AG09319 (cell line): ENCODE results near the gene AADACL4.

Source experiments
- DNase-seq: peaks from one replicate; pipeline ENCODE4 v3.0.0-alpha.2; 2010; ENCODE audit warnings: low read depth; ENCODE audit errors: extremely low read depth
- TF ChIP-seq, protein P1 (sequence below): IDR thresholded peaks from 2 replicates; pipeline ENCODE4 v1.5.1; 2011; ENCODE audit warnings: low read depth, mild to moderate bottlenecking, inconsistent platforms, low read length, moderate library complexity

Gene AADACL4

DNA sequence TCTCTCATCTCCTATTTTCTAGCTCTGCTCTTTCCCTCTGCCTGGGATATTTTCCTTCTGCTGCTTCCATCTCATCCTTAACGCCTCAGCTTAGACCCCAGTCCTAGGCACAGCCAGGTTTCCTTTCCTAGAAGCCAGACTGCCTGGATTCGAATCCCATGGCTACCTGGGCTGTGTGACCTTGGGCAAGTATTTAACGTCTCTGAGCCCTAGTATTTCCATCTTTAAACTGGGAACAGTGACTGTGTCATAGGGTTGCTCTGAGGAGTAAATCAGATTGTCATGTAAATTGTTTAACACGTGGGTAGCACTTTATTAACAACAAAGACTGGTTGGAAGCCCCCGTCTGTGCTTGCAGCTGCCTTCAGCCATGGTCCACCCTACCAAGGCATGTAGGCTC, 44.2 kb upstream of the AADACL4 start:
- TF ChIP-seq, protein P1, sequence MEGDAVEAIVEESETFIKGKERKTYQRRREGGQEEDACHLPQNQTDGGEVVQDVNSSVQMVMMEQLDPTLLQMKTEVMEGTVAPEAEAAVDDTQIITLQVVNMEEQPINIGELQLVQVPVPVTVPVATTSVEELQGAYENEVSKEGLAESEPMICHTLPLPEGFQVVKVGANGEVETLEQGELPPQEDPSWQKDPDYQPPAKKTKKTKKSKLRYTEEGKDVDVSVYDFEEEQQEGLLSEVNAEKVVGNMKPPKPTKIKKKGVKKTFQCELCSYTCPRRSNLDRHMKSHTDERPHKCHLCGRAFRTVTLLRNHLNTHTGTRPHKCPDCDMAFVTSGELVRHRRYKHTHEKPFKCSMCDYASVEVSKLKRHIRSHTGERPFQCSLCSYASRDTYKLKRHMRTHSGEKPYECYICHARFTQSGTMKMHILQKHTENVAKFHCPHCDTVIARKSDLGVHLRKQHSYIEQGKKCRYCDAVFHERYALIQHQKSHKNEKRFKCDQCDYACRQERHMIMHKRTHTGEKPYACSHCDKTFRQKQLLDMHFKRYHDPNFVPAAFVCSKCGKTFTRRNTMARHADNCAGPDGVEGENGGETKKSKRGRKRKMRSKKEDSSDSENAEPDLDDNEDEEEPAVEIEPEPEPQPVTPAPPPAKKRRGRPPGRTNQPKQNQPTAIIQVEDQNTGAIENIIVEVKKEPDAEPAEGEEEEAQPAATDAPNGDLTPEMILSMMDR = no peak
- DNase-seq = no peak

DNA sequence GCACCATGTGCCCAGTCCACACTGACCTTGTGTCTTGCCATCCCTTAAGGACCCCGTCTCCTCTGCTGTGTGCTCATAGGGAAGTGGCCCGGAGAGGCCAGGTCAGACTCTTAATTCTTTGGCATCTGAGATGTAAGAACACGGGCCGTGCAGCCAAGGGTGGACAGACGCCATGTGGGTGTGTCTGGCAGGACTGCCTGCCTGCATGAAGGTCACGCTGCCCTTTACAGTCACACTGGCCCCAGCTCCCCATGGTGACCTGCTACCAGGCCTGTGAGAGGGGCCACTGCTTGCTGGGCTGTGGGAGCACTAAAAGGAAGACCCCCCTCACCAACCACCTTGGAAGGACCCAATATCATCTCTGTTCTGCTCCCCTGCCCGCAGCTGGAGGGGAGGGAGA, 43.5 kb upstream of the AADACL4 start:
- DNase-seq = no peak
- TF ChIP-seq, protein P1 = no peak

DNA sequence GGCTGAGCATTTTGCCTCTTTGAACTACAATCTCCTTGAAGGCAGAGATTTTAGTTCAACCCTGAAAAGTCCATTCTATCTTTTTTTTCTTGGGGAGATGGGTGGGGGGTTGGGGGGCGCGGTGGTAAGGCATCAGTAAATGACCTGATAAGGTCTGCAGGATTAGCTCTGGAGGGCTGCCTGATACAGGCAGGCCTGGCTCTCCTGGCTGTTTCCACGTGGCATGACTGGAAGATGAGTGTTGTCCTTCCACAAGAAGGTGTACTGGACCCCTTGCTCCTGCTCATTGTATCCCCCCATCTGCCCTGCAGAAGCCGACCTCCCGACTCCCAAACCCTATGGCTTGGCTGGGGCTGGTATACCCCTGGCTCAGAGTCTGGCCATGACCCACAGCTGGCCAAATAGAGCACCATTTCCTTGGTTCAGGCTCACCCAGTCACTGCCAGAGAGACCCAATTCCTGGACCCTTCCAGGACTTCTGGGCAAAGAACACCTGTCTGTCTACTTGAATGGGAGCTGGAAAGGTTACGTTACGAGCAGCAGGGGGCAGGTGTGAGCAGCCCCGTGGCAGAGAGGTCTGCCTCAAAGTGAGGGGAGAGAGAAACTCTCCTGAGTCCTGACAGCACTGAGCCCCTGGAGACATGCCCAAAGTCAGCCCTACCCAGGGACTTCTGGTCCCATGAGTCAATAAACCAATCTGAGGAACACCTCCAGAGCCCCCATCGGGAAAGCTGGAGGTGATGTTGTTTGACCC, 42.8 kb upstream of the AADACL4 start:
- DNase-seq = no peak
- TF ChIP-seq, protein P1 = peak; percentile 11

DNA sequence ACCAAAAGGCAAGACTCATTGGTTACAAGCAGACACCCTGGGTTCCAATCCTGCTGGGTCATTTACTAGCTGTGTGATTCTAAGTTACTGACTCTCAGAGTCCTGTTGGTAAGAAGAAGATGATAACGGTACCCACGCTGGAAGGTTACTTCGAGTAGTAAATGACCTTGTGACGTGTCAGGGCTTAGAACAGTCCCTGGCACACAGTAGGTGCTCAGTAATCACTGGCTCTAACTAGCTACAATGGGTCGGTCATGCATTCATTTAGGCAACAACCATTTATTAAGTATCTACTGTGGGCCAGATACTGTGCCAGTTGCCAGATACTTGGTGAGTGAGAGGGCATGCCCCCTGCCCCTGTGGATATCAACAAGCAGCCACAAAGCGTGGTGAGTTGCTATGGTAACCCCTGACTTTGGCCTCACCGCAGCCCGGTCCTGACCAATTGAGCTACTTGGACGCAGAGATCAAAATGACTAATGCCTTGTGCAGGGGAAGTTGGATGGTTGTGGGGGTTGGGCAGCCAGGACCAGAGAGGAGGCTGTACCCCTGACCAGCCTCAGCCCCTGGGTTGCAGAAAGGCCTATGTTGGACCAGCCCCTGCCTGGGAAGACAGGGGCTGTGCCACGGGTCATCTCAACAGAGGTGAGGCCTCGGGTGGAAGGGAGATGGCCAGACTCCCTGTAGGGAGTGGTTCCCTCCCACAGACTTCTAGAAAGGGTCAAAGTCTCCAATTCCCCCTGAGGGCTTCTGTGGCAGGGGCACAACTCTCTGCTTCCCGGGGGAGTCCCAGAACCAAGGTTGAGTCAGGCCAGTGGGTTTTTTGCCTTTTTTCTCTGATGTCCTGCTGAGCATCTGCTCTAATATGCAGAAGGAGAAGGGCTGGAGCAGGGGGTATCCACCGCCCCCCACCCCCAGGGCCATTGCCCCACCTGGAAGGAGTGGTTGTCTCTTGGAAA, 41.9 kb upstream of the AADACL4 start:
- peak; percentile 91 for DNase-seq
- TF ChIP-seq, protein P1 = no peak

DNA sequence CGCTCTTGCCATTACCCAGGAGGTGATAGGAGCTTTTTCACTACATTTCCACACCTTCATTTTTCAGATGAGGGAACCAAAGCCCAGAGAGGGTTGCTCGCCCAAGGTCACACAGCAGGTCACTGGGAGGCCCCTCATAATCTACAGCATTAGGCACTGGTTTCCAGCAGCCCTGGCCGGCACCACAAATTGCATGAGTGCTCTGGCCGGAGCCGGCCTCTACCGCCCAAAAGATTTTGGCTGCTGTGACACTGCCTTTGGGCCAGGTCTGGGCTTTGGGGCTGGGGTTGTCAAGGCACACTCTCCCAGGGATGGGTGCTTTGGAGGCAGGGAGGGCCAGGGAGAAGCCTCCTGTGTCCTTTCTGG, 41.2 kb upstream of the AADACL4 start:
- no peak for DNase-seq
- TF ChIP-seq, protein P1 = no peak

DNA sequence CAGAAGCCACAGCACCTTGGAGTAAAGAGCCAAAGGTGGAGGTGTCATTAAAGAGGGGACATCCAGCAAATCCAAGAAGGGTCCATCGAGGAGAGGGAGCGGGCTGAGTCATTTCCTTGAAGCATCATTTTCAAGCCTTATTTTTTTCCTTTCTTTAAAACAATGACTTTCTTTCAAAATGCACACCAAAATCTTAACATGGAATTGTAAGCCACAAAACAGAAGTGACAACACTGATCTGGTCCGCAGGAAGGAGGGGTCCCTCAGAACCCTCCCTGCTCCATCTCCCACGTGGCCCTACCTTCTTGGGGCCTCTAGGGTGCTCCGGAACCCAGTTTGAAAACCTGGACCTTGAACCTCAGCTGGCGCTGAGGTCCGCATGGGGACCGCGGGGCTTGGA, 40.7 kb upstream of the AADACL4 start:
- no peak for DNase-seq
- TF ChIP-seq, protein P1 = no peak

DNA sequence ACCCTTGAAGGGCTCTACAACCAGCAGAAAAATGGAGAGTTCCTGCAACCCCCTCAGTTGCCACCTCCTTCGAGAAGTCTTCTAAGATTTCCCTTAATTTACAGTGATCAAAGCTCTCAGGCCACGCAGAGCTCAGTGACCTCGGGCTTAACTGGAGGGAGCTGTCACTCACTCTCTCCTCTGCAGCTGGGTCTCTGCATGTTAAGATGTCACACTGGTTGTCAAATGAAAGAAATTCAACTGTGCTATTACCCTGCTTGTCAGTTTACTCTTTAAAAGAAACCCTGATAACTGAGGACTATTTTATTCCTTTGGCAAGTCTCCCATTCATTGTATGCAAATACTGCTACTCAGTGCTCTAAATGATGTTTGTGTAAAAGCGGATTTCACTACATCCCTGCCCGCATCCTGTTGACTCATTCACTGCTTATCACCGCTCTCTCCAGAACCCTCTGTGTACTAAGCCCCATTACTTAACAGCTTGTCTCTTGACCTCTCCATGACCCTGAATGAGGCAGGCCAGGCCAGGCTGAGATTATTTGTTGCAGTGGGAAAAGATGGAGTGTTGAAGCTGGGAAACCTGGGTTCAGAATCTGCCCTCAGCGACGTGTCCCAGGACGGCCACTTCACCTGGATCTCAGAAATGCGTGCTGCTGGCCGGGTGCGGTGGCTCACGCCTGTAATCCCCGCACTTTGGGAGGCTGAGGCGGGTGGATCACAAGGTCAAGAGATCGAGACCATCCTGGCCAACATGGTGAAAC, 39.6 kb upstream of the AADACL4 start:
- DNase-seq = peak; percentile 93
- TF ChIP-seq, protein P1 = no peak
